Measurements from ENCODE around the gene TYK2. TPM values are rescaled to one million over a fixed set of nuclear protein-coding genes. Genes with fewer than 3 reads are reported as not detected.

Gene TYK2
- total and polyA plus RNA-seq, 9 of the 15 experiments (the other 6 are each of a cell fraction or from before 2014, with no cell fraction given), result 15.0 to 182 (median 85.9) TPM

GRCh38 chr19:10332965-10333757, 47.2 kb downstream of the TYK2 start, which contains the start of gene RAVER1:
TSS of gene RAVER1 (minus strand) at chr19:10333529. CDS start at chr19:10333507, 22 bp downstream.
- ChIA-PET CTCF (ENCODE audit: low intra/inter-chr PET ratio) (no interaction called here), POLR2A (interaction anchor here (0.6 to 3.9 kb wide), 15 partner anchors 9 to 234 kb away, joined by 3 to 29 read pairs (median 6); partner anchors contain the start of genes FDX2, ICAM5 and TYK2)
- BruUV-seq (replicated peaks), result TSS peak; percentile 66
- H3K4me2 ChIP-seq (ENCODE audit: insufficient read depth, low read length), result peak within 1 kb of the TSS; percentile 92
- H2AFZ ChIP-seq (ENCODE audit: low read depth, low read length), result peak within 1 kb of the TSS; percentile 86
- peaks cover 40% of the 10 kb centered on the region for H3K36me3 ChIP-seq (ENCODE audit: control insufficient read depth, insufficient read depth, low read length)
- no peaks in the 10 kb centered on the region for H3K9me3 ChIP-seq (replicated peaks; ENCODE audit: control insufficient read depth, insufficient read depth, low read depth, low read length)
- peak; percentile 91 for ATAC-seq
- peak; percentile 99 for FAIRE-seq
- peak within 1 kb of the TSS; percentile 93 for H3K4me3 ChIP-seq
- peaks cover 15 to 54% of the 10 kb centered on the region in 2 experiments; a peak in 4 of 5 replicates for H3K4me1 ChIP-seq (replicated peaks in 1 of 2; ENCODE audit: control insufficient read depth in 2 of 2, insufficient read depth in 2 of 2, low read length in 2 of 2)
- H3K9ac ChIP-seq (ENCODE audit: insufficient read depth in 1 of 2, low read depth in 2 of 2, low read length in 2 of 2), result peak within 1 kb of the TSS; percentile 96 to 99
- H3K27ac ChIP-seq (ENCODE audit: extremely low read depth, low read depth, low read length), result peak within 1 kb of the TSS; percentile 98
- in situ Hi-C loops (cut with MboI), result no loop called here
- H3K79me2 ChIP-seq (ENCODE audit: control insufficient read depth, insufficient read depth, low read length), result peaks cover 72% of the 10 kb centered on the region
- no peaks in the 10 kb centered on the region for H3K27me3 ChIP-seq (ENCODE audit: control insufficient read depth in 2 of 2, insufficient read depth in 2 of 2, low read length in 2 of 2)
- H3K9me1 ChIP-seq (ENCODE audit: control insufficient read depth, insufficient read depth, low read length), result no peaks in the 10 kb centered on the region
- peak; percentile 96 to 99 (median 98) for DNase-seq (ENCODE audit: extremely low read depth in 1 of 4, low spot score in 3 of 4)
- intact Hi-C loops (cut with micrococcal nuclease), result loop anchor here (1.0 to 2.0 kb wide), 4 partner anchors 17 to 246 kb away; partner anchors contain the start of genes FDX2, ICAM1, ICAM5 and SHFL
- H4K20me1 ChIP-seq (replicated peaks; ENCODE audit: control insufficient read depth, insufficient read depth, low read length), result peaks cover 10% of the 10 kb centered on the region; the same call in 1 of the 2 replicates
- WGBS (ENCODE audit: insufficient coverage, low coverage, missing lambda C conversion rate), result under 1% methylated on average over 49 of the region's 82 CpGs
- TF ChIP-seq ZC3H11A (IDR thresholded peaks at IDR 0.05; ENCODE audit: low read depth, low read length) (no peak), KDM4B (IDR thresholded peaks at IDR 0.05; ENCODE audit: borderline replicate concordance in 2 of 2, low read depth in 1 of 2) (peak in 1 of 2 experiments; percentile 39; a peak in 1 of 4 replicates), TFE3 (CRISPR knock-in tag; IDR thresholded peaks at IDR 0.05) (no peak), KLF1 (tag; IDR thresholded peaks at IDR 0.05) (no peak; the same call in 1 of the 2 replicates), ZNF707 (CRISPR knock-in tag; conservative IDR thresholded peaks at IDR 0.05) (no peak), CBFA2T2 (conservative IDR thresholded peaks at IDR 0.05) (no peak), RCOR1 (IDR thresholded peaks at IDR 0.05; ENCODE audit: borderline replicate concordance in 1 of 2, low read depth in 2 of 2, low read length in 2 of 2) (no peak), SMARCB1 (IDR thresholded peaks at IDR 0.05; ENCODE audit: insufficient read length, low read depth) (no peak), ZMIZ1 (IDR thresholded peaks at IDR 0.05; ENCODE audit: low read depth in 2 of 2, low read length in 2 of 2) (no peak; a peak in 1 of 4 replicates), ZNF507 (tag; conservative IDR thresholded peaks at IDR 0.05) (no peak), ZNF274 (IDR thresholded peaks at IDR 0.05; ENCODE audit: borderline replicate concordance, low read depth, low read length) (no peak), ZNF77 (CRISPR knock-in tag; IDR thresholded peaks at IDR 0.05) (no peak), SAP30 (IDR thresholded peaks at IDR 0.05; ENCODE audit: borderline replicate concordance, insufficient read depth, low read depth, low read length, poor library complexity, severe bottlenecking) (peak; percentile 87), MECOM (CRISPR knock-in tag; IDR thresholded peaks at IDR 0.05) (no peak), ZNF212 (CRISPR knock-in tag; IDR thresholded peaks at IDR 0.05) (no peak), KDM1A (IDR thresholded peaks at IDR 0.05) (peak in 1 of 2 experiments; percentile 22; a peak in 1 of 4 replicates), MTA1 (IDR thresholded peaks at IDR 0.05; ENCODE audit: borderline replicate concordance) (0 out of 2 replicates have a peak, but pooled peaks have one; percentile 26)

All from K562 (cell line).